Omental fat pad (tissue), 4 donors: ENCODE results near the gene TRIM7. TPM values are rescaled to one million over a fixed set of nuclear protein-coding genes. Genes with fewer than 3 reads are reported as not detected.

ENCODE experiments used
- ATAC-seq: fragments of 150-250 bp; one replicate; pipeline ENCODE4 v1.9.1; 2016; ENCODE audit warnings: mild to moderate bottlenecking, moderate library complexity; ENCODE audit not compliant: low FRiP score
- DNase-seq: peaks from one replicate; pipeline ENCODE4 v3.0.0-alpha.2; 2019; ENCODE audit warnings: low spot score
- CTCF ChIP-seq, 3 donors: fragments of 450-650 bp; IDR thresholded peaks; one replicate each; pipeline ENCODE4 v1.5.1; 2016 to 2017; ENCODE audit warnings: antibody characterized with exemption in 3 of 3, mild to moderate bottlenecking in 3 of 3, moderate library complexity in 2 of 3
- total RNA-seq, 4 donors: library from RNA; depleted of rRNA; stranded (reverse); fragments of >200 nt; gene quantifications; one replicate each; pipeline ENCODE4 v1.1.0, GENCODE V29; 2016

Gene TRIM7
- total RNA-seq, 4 donors from 2014 or later = 0.79 to 2.9 (median 1.1) TPM

- TF ChIP-seq CTCF (IDR thresholded peaks at IDR 0.05) = no peak
- peak; percentile 75 for DNase-seq
- ATAC-seq = peak; percentile 90
These were observed 18.2 kb upstream of the TRIM7 start, which contains the start of gene TRIM41 for GRCh38 chr5:181223058-181223728. TRIM41 (plus strand) TSS chr5:181223281; CDS start chr5:181224000, 719 bp downstream.

GRCh38 chr5:181222630-181223057 is 17.6 kb upstream of the TRIM7 start:
- TF ChIP-seq CTCF (IDR thresholded peaks at IDR 0.05) = peak in 1 of 3 donors; percentile 1

GRCh38 chr5:181221792-181222629 is 17.0 kb upstream of the TRIM7 start:
- no peak for TF ChIP-seq CTCF (IDR thresholded peaks at IDR 0.05)
- DNase-seq (peak; percentile 99), ATAC-seq (peak; percentile 38)

More at GRCh38 chr5:181222630-181223057, 17.6 kb upstream of the TRIM7 start:
- DNase-seq = no peak
- ATAC-seq = no peak

- no peak for TF ChIP-seq CTCF (IDR thresholded peaks at IDR 0.05)
- ATAC-seq = no peak
- DNase-seq = no peak
These were observed 16.3 kb upstream of the TRIM7 start for GRCh38 chr5:181221105-181221791.

- DNase-seq = no peak
- no peak for ATAC-seq
These were observed 15.2 kb upstream of the TRIM7 start for GRCh38 chr5:181220178-181220515.

More at GRCh38 chr5:181220178-181220515, 15.2 kb upstream of the TRIM7 start:
- TF ChIP-seq CTCF (IDR thresholded peaks at IDR 0.05) = no peak
